ENCODE results near the gene ANKRD55. TPM values are rescaled to one million over a fixed set of nuclear protein-coding genes. Genes with fewer than 3 reads are reported as not detected.

ANKRD55 gene
- total and polyA plus RNA-seq, 2 of the 8 experiments (the other 6 are each of a cell fraction or from before 2014, with no cell fraction given), result not detected

- Histone ChIP-seq H3K4me1 (replicated peaks in 1 of 4; ENCODE audit: control insufficient read depth in 3 of 4, insufficient read depth in 4 of 4, low read length in 3 of 4) (no peaks in the 10 kb centered on the region), H4K20me1 (replicated peaks in 1 of 2; ENCODE audit: control insufficient read depth in 1 of 2, insufficient read depth in 2 of 2, low read length in 2 of 2) (no peaks in the 10 kb centered on the region), H3K79me1 (ENCODE audit: low read depth, low read length) (no peaks in the 10 kb centered on the region), H2BK120ac (replicated peaks; ENCODE audit: low read depth, low read length) (no peak overlapping the region), H3K18ac (ENCODE audit: extremely low read depth, low read length) (no peak overlapping the region), H2BK15ac (ENCODE audit: low read length) (no peak overlapping the region), H3K9me3 (ENCODE audit: insufficient read depth in 2 of 2, low read depth in 1 of 2, low read length in 1 of 2) (no peaks in the 10 kb centered on the region), H2AFZ (ENCODE audit: low read length) (no peak overlapping the region), H3K4ac (replicated peaks; ENCODE audit: insufficient read length, low read depth, low read length) (no peak overlapping the region), H3K4me3 (ENCODE audit: extremely low read depth in 1 of 4, insufficient read depth in 2 of 4, low read depth in 3 of 4, low read length in 4 of 4) (no peak overlapping the region), H3K14ac (ENCODE audit: insufficient read length) (no peak overlapping the region), H3K27ac (ENCODE audit: low read depth, low read length) (no peak overlapping the region), H3K4me2 (ENCODE audit: insufficient read depth in 1 of 2, low read depth in 2 of 2, low read length in 2 of 2) (no peak overlapping the region), H4K5ac (ENCODE audit: insufficient read length, low read depth, low read length) (no peak overlapping the region), H3K79me2 (ENCODE audit: control insufficient read depth in 1 of 2, insufficient read depth in 2 of 2, low read length in 2 of 2) (no peaks in the 10 kb centered on the region), H3K23ac (ENCODE audit: insufficient read length) (no peak overlapping the region), H2BK20ac (ENCODE audit: low read length) (no peak overlapping the region), H2AK5ac (ENCODE audit: low read depth, low read length) (no peak overlapping the region), H2BK5ac (ENCODE audit: low read depth, low read length) (no peak overlapping the region), H4K91ac (replicated peaks; ENCODE audit: insufficient read length, low read length) (no peak overlapping the region), H3K36me3 (ENCODE audit: control insufficient read depth in 2 of 4, insufficient read depth in 4 of 4, low read length in 3 of 4) (no peaks in the 10 kb centered on the region; a peak in 1 of 8 replicates), H3K23me2 (ENCODE audit: low read depth, low read length) (no peaks in the 10 kb centered on the region; the same call in 1 of the 2 replicates), H3K56ac (replicated peaks; ENCODE audit: insufficient read length, low read depth, low read length) (no peak overlapping the region), H3K27me3 (replicated peaks in 1 of 4; ENCODE audit: control insufficient read depth in 3 of 4, extremely low read depth in 1 of 4, insufficient read depth in 3 of 4, low read length in 3 of 4) (no peaks in the 10 kb centered on the region; a peak in 1 of 7 replicates), H3K9ac (replicated peaks in 1 of 4; ENCODE audit: extremely low read depth in 1 of 4, low read depth in 3 of 4, low read length in 3 of 4) (peak overlapping the region in 1 of 4 experiments; percentile 32; a peak in 1 of 7 replicates), H2BK12ac (ENCODE audit: low read depth, low read length) (no peak overlapping the region; the same call in 1 of the 2 replicates), H4K8ac (ENCODE audit: extremely low read depth, insufficient read depth, low read length) (no peak overlapping the region)
- CTCF ChIA-PET (ENCODE audit: partially characterized antibody), result interaction anchor here (2.6 kb wide), 1 partner anchor 207 kb away, joined by 8 read pairs; no protein-coding TSS in a partner anchor
- TF ChIP-seq CBX5 (IDR thresholded peaks at IDR 0.05; ENCODE audit: low read depth, low read length), result no peak
- 79% methylated on average over 5 of the region's 5 CpGs; no CpG with 5 or more reads in 1 of the 2 experiments for WGBS, 2 experiments (ENCODE audit: extremely low coverage in 1 of 2, insufficient coverage in 1 of 2, insufficient read length in 1 of 2, insufficient replicate concordance in 2 of 2, low coverage in 1 of 2, low lambda C conversion rate in 2 of 2, missing lambda C conversion rate in 1 of 2)
- DNase-seq (ENCODE audit: low read depth in 1 of 2, low spot score in 2 of 2), result no peak
- FAIRE-seq, result no peak
- POLR2A ChIA-PET (ENCODE audit: partially characterized antibody), result no interaction called here
Measured at GRCh38 chr5:56142614-56143372, 90.3 kb downstream of the ANKRD55 start.
